Osteoblast (primary cell): ENCODE data around the gene CSTPP1. TPM values are rescaled to one million over a fixed set of nuclear protein-coding genes. Genes with fewer than 3 reads are reported as not detected.

ENCODE experiments used
- DNase-seq: peaks from one replicate; pipeline ENCODE4 v3.0.0; 2011; ENCODE audit warnings: low spot score, mixed read lengths; ENCODE audit not compliant: insufficient read length; ENCODE audit errors: missing footprints
- H2AFZ ChIP-seq: 2 replicates; pipeline ENCODE4 v1.6.0; 2011; ENCODE audit warnings: mild to moderate bottlenecking, low read length
- H3K27ac ChIP-seq: 2 replicates; pipeline ENCODE4 v1.5.1; 2011; ENCODE audit warnings: mild to moderate bottlenecking, low read depth, low read length, moderate library complexity
- H3K27me3 ChIP-seq: 2 replicates; pipeline ENCODE4 v1.6.0; 2012; ENCODE audit warnings: mild to moderate bottlenecking, control low read depth, inconsistent platforms, low read length, moderate library complexity; ENCODE audit not compliant: insufficient read depth
- H3K36me3 ChIP-seq: 2 replicates; pipeline ENCODE4 v1.5.1; 2011; ENCODE audit warnings: mild to moderate bottlenecking, low read length, control low read depth, moderate library complexity; ENCODE audit not compliant: insufficient read depth
- H3K4me1 ChIP-seq: 2 replicates; pipeline ENCODE4 v1.5.1; 2011; ENCODE audit warnings: mild to moderate bottlenecking, low read length, control low read depth, moderate library complexity; ENCODE audit not compliant: insufficient read depth
- H3K4me2 ChIP-seq: 2 replicates; pipeline ENCODE4 v1.6.0; 2011; ENCODE audit warnings: mild to moderate bottlenecking, low read length; ENCODE audit not compliant: insufficient read depth
- H3K4me3 ChIP-seq: fragments of 200-600 bp; sonication (generic); 3 replicates; pipeline ENCODE4 v1.5.1; 2012; ENCODE audit warnings: mild to moderate bottlenecking, low read length, inconsistent platforms; ENCODE audit not compliant: insufficient read depth
- H3K79me2 ChIP-seq: 2 replicates; pipeline ENCODE4 v1.6.0; 2012; ENCODE audit warnings: mild to moderate bottlenecking, low read length, control low read depth, inconsistent platforms; ENCODE audit not compliant: insufficient read depth
- H3K9me3 ChIP-seq: 2 replicates; pipeline ENCODE4 v1.5.1; 2011; ENCODE audit warnings: low read depth, low read length, control low read depth
- H4K20me1 ChIP-seq: 2 replicates; pipeline ENCODE4 v1.6.0; 2012; ENCODE audit warnings: mild to moderate bottlenecking, low read length, control low read depth; ENCODE audit not compliant: insufficient read depth
- total RNA-seq: library from RNA; depleted of rRNA; stranded (reverse); fragments of >200 nt; gene quantifications from 2 replicates; pipeline ENCODE4 v1.2.3, GENCODE V29; 2012
- TF ChIP-seq, protein P1 (sequence below): IDR thresholded peaks from 2 replicates; pipeline ENCODE4 v1.5.1; 2011; ENCODE audit warnings: mild to moderate bottlenecking, low read depth, low read length, moderate library complexity; ENCODE audit errors: extremely low read depth

Gene CSTPP1
- total RNA-seq, 1 donor, result 27.1 TPM

DNA sequence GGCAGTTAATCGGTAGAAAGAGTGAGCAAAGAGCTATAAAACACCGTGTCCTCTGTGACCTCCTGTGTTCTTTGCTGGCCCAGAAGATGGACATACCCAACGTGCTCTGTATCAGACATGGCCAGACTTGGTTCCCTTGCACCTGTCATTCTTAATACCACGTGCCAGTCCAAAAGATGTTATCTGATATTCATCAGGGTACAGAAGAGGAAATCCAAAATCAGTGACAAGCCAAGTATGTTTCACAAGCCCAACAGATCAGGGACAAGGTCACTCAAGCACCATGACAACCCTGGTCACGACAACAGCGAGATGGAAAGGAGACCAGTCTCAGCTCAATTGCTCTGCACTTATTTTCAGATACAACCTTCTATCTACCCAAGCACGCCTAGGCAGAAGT is 21.7 kb upstream of the CSTPP1 start:
- H3K4me2 ChIP-seq, result peak overlapping the region; percentile 36
- H3K27ac ChIP-seq, result no peak overlapping the region
- no peak overlapping the region for H2AFZ ChIP-seq
- no peaks in the 10 kb centered on the region for H3K79me2 ChIP-seq
- H3K9me3 ChIP-seq, result no peaks in the 10 kb centered on the region
- no peaks in the 10 kb centered on the region for H3K36me3 ChIP-seq
- DNase-seq, result no peak
- TF ChIP-seq, protein P1, sequence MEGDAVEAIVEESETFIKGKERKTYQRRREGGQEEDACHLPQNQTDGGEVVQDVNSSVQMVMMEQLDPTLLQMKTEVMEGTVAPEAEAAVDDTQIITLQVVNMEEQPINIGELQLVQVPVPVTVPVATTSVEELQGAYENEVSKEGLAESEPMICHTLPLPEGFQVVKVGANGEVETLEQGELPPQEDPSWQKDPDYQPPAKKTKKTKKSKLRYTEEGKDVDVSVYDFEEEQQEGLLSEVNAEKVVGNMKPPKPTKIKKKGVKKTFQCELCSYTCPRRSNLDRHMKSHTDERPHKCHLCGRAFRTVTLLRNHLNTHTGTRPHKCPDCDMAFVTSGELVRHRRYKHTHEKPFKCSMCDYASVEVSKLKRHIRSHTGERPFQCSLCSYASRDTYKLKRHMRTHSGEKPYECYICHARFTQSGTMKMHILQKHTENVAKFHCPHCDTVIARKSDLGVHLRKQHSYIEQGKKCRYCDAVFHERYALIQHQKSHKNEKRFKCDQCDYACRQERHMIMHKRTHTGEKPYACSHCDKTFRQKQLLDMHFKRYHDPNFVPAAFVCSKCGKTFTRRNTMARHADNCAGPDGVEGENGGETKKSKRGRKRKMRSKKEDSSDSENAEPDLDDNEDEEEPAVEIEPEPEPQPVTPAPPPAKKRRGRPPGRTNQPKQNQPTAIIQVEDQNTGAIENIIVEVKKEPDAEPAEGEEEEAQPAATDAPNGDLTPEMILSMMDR, result no peak
- peaks cover 27% of the 10 kb centered on the region for H3K4me1 ChIP-seq
- H3K27me3 ChIP-seq, result peaks cover under 1% of the 10 kb centered on the region
- H4K20me1 ChIP-seq, result no peaks in the 10 kb centered on the region
- no peak overlapping the region for H3K4me3 ChIP-seq

DNA sequence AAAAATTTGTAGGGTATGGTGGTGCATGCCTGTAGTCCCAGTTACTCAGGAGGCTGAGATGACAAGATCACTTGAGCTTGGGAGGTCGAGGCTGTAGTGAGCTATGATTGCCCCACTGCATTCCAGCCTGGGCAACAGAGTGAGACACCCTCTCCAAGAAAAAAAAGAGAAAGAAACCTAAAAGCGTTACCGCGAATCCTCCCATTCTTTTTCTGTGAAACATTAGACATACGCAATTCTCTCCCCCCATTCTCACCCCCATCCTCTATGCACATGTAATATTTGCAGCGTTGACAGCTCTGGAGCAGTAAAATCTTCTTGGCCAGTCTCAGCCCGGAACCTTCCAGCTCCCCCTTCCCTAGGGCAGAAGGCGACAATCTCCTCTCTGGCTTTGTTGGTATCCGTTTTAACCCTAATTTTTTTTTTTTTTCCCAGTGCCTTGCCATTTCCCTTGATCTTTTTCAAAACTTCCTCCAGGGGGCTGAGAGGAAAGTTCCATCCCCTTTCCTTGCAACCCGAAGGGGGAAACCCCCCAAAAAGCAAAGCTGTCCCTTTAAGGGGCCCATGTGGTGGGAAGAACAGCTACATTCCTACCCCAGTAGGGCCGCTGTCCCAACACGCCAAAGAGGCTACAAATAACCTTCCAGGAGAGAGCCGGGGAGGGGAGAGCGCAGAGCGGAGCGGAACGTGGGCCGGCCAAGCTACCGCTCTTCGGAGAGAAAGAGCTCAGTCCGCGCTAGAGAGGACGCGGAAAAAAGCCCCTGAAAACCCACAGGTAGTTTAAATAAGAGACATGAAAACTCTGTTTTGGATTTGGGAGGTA is 20.1 kb upstream of the CSTPP1 start:
- Histone ChIP-seq H3K79me2 (no peaks in the 10 kb centered on the region), H3K36me3 (no peaks in the 10 kb centered on the region), H3K4me1 (peaks cover 42% of the 10 kb centered on the region), H3K9me3 (no peaks in the 10 kb centered on the region), H3K4me2 (peak overlapping the region; percentile 75), H4K20me1 (no peaks in the 10 kb centered on the region), H3K4me3 (peak overlapping the region; percentile 67), H2AFZ (peak overlapping the region; percentile 70), H3K27ac (no peak overlapping the region), H3K27me3 (no peaks in the 10 kb centered on the region)
- peak; percentile 97 for DNase-seq
- TF ChIP-seq, protein P1, result peak; percentile 26

DNA sequence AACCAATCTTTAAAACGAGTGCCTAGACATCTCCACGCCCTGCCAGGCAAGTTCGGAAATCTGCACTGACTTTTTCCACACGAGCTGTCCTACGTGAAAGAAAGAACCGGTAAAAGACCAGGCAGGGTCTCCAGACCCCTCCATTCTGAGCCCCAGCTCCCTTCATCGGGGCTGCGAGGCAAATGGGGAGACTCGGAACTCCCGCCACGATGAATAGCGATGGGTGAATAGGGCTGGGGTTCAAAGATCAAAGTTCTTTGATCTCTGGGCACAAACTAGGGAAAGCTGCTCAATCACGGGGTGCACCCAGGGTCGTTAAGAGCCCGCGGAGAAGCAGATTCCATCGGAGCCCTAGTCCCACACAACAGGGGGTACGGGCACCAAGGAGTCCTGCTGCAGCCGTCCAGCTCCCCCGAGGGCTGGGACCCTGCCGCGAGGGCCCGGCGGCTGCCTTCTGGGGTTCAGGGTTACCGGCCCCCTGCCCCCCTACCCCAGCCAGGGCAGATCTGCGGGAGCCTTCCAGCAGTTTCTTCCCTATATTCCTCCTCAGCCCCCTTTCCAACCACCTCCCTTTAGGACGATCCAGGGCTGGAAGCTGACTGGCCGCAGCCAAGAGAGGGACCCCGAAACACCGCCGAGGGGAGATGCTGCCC is 19.3 kb upstream of the CSTPP1 start:
- no peak for DNase-seq
- Histone ChIP-seq H2AFZ (peak overlapping the region; percentile 70), H4K20me1 (no peaks in the 10 kb centered on the region), H3K4me3 (peak overlapping the region; percentile 67), H3K27ac (no peak overlapping the region), H3K4me1 (peaks cover 42% of the 10 kb centered on the region), H3K27me3 (no peaks in the 10 kb centered on the region), H3K4me2 (peak overlapping the region; percentile 75), H3K79me2 (no peaks in the 10 kb centered on the region), H3K36me3 (no peaks in the 10 kb centered on the region), H3K9me3 (no peaks in the 10 kb centered on the region)
- TF ChIP-seq, protein P1, result no peak

DNA sequence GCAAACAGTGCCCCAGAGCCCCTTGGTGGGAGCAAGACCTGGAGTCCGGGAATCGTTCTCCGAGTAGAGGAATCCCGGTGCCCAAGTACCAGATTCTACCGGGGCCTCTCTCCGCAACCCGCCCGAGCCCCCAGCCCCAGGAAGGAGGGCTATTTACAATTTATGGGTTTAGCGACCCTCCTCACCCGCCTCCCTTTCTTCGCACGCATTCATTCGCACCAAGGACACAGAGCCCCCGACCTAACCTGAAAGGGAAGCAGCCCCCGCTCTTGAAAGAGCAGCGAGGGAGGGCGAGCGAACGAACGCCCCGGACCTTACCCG is 18.8 kb upstream of the CSTPP1 start:
- peak overlapping the region; percentile 75 for H3K4me2 ChIP-seq
- H3K4me3 ChIP-seq, result peak overlapping the region; percentile 67
- H3K27me3 ChIP-seq, result no peaks in the 10 kb centered on the region
- H3K79me2 ChIP-seq, result no peaks in the 10 kb centered on the region
- H4K20me1 ChIP-seq, result no peaks in the 10 kb centered on the region
- no peaks in the 10 kb centered on the region for H3K9me3 ChIP-seq
- peaks cover 42% of the 10 kb centered on the region for H3K4me1 ChIP-seq
- DNase-seq, result no peak
- H3K27ac ChIP-seq, result no peak overlapping the region
- H3K36me3 ChIP-seq, result no peaks in the 10 kb centered on the region
- H2AFZ ChIP-seq, result peak overlapping the region; percentile 70
- TF ChIP-seq, protein P1, result no peak
